AG04450 (cell line): ENCODE measurements around the gene TPO. TPM values are rescaled to one million over a fixed set of nuclear protein-coding genes. Genes with fewer than 3 reads are reported as not detected.

Experiments
- CTCF ChIA-PET: fragments of 300-600, 350-600 bp; formaldehyde crosslinking; extraction: SDS; loops from one replicate; lab custom pipeline; 2022; ENCODE audit warnings: antibody characterized with exemption, inconsistent platforms; lab: Charles Lee
- POLR2A ChIA-PET: fragments of 350-600 bp; formaldehyde crosslinking; extraction: SDS; loops from one replicate; lab custom pipeline; 2021; ENCODE audit warnings: antibody characterized with exemption, inconsistent platforms; lab: Yijun Ruan, JAX
- DNase-seq: peaks from one replicate; pipeline ENCODE4 v3.0.0-alpha.2; 2011; ENCODE audit warnings: low read depth, low spot score
- H3K27ac ChIP-seq: one replicate; pipeline ENCODE4 v1.5.1; 2012; ENCODE audit warnings: low read depth, low read length, control low read depth
- H3K27me3 ChIP-seq: one replicate; pipeline ENCODE4 v1.6.0; 2012; ENCODE audit warnings: low read length; ENCODE audit not compliant: control insufficient read depth, insufficient read depth
- H3K4me3 ChIP-seq: 2 replicates; pipeline ENCODE4 v1.5.1; 2011; ENCODE audit warnings: mild to moderate bottlenecking, low read depth, low read length, control low read depth
- H3K9me3 ChIP-seq: 2 replicates; pipeline ENCODE4 v1.5.1; 2012; ENCODE audit warnings: low read length; ENCODE audit not compliant: control insufficient read depth, insufficient read depth
- polyA plus RNA-seq: library from polyadenylated mRNA; depleted of rRNA; stranded (reverse); fragments of >200 nt; gene quantifications from 2 replicates; pipeline ENCODE4 v1.2.3, GENCODE V29; 2011
- TF ChIP-seq, protein P1 (sequence below): IDR thresholded peaks from 2 replicates; pipeline ENCODE4 v1.5.1; 2011; ENCODE audit warnings: low read depth, low read length, control low read depth, inconsistent platforms

TPO gene
- polyA plus RNA-seq, 1 experiment = not detected

DNA sequence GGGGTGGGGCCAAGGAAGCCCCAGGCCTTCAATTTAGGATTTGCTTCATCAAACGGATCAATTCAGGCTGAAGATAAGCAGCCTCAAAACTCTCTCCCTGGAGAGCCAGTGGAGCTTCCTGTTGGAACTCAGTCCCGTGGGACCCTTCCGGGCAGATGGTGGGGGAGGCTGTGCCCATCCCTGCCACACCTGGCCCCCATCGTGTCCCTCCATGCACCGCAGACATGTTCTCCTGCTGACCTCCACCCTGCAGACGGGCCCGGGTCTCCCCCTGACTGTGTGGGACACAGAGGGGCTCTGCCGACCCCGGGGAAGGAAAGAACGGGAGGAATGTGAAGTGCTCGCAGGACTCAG lies 144.2 kb downstream of the TPO start:
- Histone ChIP-seq H3K9me3 (no peaks in the 10 kb centered on the region), H3K27ac (no peak overlapping the region), H3K27me3 (peaks cover 9% of the 10 kb centered on the region), H3K4me3 (no peak overlapping the region)
- CTCF ChIA-PET = no interaction called here
- TF ChIP-seq, protein P1, sequence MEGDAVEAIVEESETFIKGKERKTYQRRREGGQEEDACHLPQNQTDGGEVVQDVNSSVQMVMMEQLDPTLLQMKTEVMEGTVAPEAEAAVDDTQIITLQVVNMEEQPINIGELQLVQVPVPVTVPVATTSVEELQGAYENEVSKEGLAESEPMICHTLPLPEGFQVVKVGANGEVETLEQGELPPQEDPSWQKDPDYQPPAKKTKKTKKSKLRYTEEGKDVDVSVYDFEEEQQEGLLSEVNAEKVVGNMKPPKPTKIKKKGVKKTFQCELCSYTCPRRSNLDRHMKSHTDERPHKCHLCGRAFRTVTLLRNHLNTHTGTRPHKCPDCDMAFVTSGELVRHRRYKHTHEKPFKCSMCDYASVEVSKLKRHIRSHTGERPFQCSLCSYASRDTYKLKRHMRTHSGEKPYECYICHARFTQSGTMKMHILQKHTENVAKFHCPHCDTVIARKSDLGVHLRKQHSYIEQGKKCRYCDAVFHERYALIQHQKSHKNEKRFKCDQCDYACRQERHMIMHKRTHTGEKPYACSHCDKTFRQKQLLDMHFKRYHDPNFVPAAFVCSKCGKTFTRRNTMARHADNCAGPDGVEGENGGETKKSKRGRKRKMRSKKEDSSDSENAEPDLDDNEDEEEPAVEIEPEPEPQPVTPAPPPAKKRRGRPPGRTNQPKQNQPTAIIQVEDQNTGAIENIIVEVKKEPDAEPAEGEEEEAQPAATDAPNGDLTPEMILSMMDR = no peak
- no peak for DNase-seq
- POLR2A ChIA-PET = no interaction called here

DNA sequence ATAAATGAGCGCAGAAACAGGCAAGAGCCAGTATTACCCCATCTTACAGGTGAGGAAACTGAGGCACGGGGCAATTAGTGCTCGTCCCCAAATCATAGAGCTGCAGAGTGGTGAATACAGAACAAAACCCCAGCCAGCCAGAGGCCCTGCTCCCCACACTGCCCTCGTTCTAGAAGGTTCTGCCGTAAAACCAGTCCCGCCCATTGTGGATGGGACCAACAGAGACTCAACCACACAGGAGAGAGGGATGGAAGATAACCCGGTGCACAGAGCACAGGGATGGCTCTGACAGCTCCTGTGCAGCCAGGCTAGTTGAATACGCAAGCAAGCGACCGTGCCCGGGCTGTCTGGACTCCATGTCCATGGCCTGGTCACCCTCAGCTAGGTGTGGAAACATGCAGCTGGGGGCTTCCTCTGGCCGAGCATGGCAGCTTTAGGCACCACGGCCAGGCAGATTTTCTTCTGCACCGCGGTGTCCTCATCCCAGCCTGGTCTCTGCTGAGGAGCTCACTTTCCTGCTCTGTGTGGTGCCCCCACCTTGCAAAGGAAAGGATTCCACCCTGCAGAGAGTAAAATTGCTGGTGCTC lies 146.4 kb downstream of the TPO start:
- no peak for DNase-seq
- CTCF ChIA-PET = interaction anchor here (1.0 to 2.3 kb wide), 2 partner anchors 9 to 13 kb away, joined by 3 to 17 read pairs; no protein-coding TSS in a partner anchor
- POLR2A ChIA-PET = no interaction called here
- H3K9me3 ChIP-seq = peaks cover 4% of the 10 kb centered on the region; the same call in 1 of the 2 replicates
- H3K27me3 ChIP-seq = peaks cover 11% of the 10 kb centered on the region
- H3K27ac ChIP-seq = no peak overlapping the region
- TF ChIP-seq, protein P1 = no peak
- H3K4me3 ChIP-seq = no peak overlapping the region

DNA sequence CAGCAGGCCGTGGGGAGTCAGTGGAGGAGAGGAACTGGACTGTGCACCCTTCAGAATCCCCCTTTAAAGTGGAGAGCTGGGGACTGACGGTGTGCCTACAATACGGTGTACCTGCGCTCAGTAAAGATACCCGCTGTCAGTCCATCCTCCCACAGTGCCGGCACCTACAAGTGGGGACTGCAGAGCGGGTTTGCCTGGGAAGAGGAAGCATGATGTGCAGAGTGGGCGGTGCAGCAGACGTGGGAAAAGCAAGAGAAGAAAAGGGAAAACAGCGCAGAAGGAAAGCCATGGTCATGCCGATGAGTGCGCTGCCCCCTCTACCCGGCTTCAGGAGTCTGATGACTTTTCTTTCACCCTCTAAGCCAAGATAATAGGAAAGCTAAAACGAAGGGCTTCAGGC lies 148.0 kb downstream of the TPO start:
- CTCF ChIA-PET = interaction anchor here (1.0 to 4.7 kb wide), 3 partner anchors 9 to 16 kb away, joined by 3 to 35 read pairs (median 5); no protein-coding TSS in a partner anchor
- POLR2A ChIA-PET = no interaction called here
- no peak for DNase-seq
- peaks cover 11% of the 10 kb centered on the region for H3K27me3 ChIP-seq
- no peak overlapping the region for H3K4me3 ChIP-seq
- TF ChIP-seq, protein P1 = no peak
- H3K27ac ChIP-seq = no peak overlapping the region
- H3K9me3 ChIP-seq = peaks cover 9% of the 10 kb centered on the region; the same call in 1 of the 2 replicates

DNA sequence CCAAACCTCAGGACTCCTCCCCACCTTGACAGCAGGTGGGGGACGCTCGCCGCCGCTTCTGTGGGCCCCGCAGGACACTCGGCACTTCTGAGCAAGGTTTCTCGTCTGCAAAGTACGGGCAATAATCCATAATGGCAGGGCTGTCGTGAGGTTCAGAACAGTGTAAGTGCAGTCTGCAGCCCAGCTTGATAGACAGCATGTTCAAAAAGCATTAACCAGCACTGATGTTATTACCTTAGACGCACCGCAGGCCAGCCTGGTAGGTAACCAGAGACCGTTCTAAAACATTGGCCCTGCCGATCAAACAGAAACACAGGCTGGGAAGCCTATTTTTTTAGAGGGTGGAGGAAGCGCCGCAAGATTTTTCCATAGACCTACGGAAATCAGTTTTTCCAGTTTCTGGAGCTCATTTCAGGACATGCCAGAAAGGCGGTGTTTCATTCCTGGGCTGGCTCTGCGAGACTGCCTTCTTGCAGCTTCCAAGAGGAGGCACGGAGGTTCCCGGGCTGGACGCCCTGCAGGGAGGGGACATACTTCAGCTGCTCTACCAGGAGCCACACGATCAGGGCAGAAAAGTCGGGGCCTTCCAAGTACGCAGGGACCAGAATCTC lies 148.7 kb downstream of the TPO start:
- Histone ChIP-seq H3K27me3 (peaks cover 12% of the 10 kb centered on the region), H3K4me3 (no peak overlapping the region), H3K9me3 (peaks cover 9% of the 10 kb centered on the region; the same call in 1 of the 2 replicates), H3K27ac (no peak overlapping the region)
- ChIA-PET POLR2A (no interaction called here), CTCF (interaction anchor here (1.0 to 4.7 kb wide), 3 partner anchors 10 to 17 kb away, joined by 3 to 35 read pairs (median 5); no protein-coding TSS in a partner anchor)
- DNase-seq = no peak
- TF ChIP-seq, protein P1 = no peak

DNA sequence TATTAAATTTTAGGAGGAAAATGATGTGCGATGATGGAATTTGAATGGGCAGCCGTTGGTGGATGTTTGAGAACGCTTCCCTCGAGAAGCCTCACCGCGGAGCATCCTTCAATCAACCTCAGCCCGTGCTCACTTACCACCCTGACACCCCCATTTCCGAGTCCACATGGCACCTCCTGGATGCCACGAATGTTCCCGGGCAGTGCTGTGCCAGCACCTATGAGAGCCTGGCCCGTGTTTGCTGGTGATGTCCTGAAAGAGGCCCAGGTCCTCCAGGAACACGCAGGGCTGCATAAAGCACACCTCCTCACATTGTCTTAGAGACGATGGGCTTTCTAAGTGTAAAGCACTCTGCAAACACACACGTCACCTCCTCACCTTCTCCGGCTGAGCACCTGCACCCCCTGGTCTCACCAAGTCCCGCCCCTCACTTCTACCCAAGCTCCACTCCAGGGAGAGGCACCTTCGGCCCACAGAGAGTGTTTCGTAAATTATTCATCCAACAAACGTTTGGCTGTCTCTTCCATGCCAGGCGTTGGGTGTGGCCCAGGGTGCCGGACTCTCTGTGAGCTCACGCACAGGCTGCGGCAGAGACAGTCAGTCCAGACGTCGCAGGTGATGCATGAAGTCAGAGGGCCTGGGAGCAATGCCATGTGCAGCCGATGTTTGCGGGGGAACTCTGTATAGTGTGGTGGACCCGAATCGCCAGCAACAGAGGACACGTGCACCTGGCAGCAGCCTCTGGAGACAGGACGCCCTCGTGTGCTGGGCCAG lies 150.0 kb downstream of the TPO start:
- TF ChIP-seq, protein P1 = no peak
- Histone ChIP-seq H3K4me3 (no peak overlapping the region), H3K27me3 (peaks cover 14% of the 10 kb centered on the region), H3K9me3 (peaks cover 12% of the 10 kb centered on the region), H3K27ac (no peak overlapping the region)
- ChIA-PET POLR2A (no interaction called here), CTCF (interaction anchor here (4.7 kb wide), 1 partner anchor 11 kb away, joined by 35 read pairs; no protein-coding TSS in a partner anchor)
- no peak for DNase-seq
